ENCODE data around the gene DGKH.

DGKH gene

DNA sequence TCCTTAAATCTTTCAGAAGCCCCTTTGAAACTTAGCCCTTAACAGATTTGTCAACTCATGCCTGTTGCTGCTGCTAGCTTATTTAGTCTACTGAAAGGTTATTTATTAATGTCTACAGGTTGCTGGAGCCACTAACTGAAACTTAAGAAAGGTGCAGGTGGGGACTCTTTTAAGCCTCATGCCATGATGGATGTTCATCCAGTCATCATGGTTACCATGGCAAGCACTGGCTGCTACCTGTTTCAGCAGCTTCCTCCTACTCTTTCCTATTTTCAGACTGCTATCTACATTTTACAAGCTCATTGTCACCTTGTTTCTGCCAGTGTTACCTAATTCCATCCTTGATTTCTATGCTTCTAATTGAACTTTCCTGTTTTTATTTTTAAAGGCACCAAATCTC lies 27.1 kb downstream of the DGKH start:
- CTCF ChIA-PET = interaction anchor here (1.4 to 5.4 kb wide), 5 partner anchors 10 to 47 kb away, joined by 4 to 34 read pairs (median 5); no protein-coding TSS in a partner anchor
- POLR2A ChIA-PET = no interaction called here
- TF ChIP-seq, protein P1, sequence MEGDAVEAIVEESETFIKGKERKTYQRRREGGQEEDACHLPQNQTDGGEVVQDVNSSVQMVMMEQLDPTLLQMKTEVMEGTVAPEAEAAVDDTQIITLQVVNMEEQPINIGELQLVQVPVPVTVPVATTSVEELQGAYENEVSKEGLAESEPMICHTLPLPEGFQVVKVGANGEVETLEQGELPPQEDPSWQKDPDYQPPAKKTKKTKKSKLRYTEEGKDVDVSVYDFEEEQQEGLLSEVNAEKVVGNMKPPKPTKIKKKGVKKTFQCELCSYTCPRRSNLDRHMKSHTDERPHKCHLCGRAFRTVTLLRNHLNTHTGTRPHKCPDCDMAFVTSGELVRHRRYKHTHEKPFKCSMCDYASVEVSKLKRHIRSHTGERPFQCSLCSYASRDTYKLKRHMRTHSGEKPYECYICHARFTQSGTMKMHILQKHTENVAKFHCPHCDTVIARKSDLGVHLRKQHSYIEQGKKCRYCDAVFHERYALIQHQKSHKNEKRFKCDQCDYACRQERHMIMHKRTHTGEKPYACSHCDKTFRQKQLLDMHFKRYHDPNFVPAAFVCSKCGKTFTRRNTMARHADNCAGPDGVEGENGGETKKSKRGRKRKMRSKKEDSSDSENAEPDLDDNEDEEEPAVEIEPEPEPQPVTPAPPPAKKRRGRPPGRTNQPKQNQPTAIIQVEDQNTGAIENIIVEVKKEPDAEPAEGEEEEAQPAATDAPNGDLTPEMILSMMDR (IDR thresholded peaks at IDR 0.05; ENCODE audit: control extremely low read depth, extremely low read depth, low read depth, missing control alignments) = no peak
- peak; percentile 27 for DNase-seq (ENCODE audit: extremely low spot score)

DNA sequence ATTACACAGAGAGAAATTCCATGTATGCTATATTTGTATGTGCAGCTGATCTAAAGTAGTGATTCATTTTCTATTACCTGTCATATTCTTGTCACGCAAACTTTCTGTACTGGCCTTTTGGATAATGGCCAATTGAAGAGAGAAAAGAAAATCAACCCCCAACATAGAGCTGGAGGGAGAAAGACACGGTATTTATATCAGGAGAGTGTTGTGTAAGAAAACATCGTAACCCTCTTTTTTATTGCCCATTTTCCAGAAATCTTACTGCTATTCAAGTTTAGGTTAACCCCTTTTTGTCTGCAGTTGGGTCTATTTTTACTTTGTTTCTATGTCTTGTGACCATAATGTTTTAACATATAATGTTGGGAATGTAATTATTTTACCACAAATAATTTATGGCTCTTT lies 27.9 kb downstream of the DGKH start:
- no peak for DNase-seq (ENCODE audit: extremely low spot score)
- ChIA-PET POLR2A (no interaction called here), CTCF (interaction anchor here (1.5 to 5.4 kb wide), 3 partner anchors 12 to 46 kb away, joined by 4 to 34 read pairs (median 9); no protein-coding TSS in a partner anchor)
- TF ChIP-seq, protein P1 (IDR thresholded peaks at IDR 0.05; ENCODE audit: control extremely low read depth, extremely low read depth, low read depth, missing control alignments) = no peak

DNA sequence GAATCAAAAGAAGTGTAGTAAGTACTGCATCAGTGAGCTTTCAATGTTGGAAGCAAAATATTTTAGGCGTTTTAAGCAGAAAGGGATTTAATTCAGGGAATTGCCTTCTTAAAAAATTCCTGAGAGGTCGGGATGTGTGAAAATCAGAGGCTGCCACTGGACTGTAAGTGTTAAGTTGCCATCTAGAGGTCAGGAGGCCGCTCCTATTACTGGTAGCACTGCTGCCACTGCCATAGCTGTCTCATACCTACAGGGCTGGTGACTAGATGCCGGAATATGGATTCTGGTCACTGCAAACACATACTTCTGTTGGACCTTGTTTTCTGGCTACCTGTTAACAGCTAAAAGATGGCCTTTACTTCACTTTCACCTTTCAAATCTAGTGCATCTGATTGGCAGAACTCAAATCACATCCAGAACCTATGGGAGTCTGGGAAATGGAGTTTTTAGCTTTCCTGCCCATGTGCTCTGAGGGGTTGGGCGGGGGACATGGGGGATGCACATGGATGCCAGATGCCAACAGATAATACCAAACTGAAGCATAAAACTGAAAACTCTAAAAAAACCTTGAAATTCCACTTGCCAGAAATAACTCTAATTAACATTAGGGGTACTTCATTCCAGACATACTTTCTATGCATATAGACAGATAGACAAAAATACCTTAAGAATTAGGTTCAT lies 29.8 kb downstream of the DGKH start:
- ChIA-PET CTCF (interaction anchor here (1.2 to 5.4 kb wide), 4 partner anchors 22 to 33 kb away, joined by 3 to 34 read pairs (median 4); no protein-coding TSS in a partner anchor), POLR2A (no interaction called here)
- TF ChIP-seq, protein P1 (IDR thresholded peaks at IDR 0.05; ENCODE audit: control extremely low read depth, extremely low read depth, low read depth, missing control alignments) = no peak
- DNase-seq (ENCODE audit: extremely low spot score) = no peak

DNA sequence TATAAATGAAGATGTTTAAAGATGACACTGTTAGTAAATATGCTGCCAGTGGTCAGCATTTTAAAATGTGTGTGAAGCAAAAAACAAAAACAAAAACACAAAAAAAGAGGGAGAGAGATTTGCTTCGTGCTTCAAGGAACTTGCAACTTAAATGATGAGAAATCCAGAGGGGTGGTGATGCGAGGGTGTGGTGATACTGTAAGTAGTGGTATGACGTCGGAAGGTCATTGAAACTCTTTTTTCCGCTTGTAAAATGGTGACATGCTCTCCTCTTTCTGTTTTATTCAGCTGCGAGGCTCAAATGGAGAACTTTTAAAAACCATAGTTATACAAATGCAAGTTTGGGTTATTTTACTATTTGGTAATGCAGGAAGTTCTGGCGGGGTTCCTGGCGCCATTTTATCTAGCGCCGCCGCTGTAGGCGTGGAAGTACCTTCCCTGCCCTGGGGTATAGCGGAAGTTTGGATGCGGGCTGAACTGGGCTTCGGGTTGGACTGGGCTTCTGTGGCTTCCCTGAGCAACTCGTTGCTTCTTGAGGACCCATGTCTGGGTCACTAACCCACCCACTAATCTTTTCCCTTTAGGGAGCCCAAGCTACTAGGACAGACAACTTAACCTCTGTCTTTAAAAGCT lies 34.8 kb downstream of the DGKH start:
- ChIA-PET CTCF (no interaction called here), POLR2A (no interaction called here)
- TF ChIP-seq, protein P1 (IDR thresholded peaks at IDR 0.05; ENCODE audit: control extremely low read depth, extremely low read depth, low read depth, missing control alignments) = no peak
- DNase-seq (ENCODE audit: extremely low spot score) = no peak

DNA sequence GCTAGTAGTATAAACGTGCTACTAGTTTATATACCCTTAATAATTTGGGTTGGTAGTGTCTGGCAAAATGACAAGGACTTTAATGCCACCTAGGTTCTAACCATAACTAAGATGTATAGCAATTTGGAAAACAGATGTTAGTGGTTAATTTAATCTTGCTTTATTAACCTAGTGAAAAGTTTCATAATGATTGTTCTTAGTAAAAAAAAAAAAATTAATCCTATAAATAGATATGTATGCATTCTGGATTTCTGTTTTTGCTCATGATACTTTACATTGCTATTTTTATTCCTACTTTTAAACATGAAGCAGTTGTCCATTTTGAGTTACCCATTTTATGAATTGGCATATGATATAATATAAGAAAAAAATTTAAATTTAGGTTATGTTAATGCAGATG lies 36.3 kb downstream of the DGKH start:
- ChIA-PET CTCF (interaction anchor here (1.6 kb wide), 1 partner anchor 10 kb away, joined by 5 read pairs; no protein-coding TSS in a partner anchor), POLR2A (no interaction called here)
- no peak for DNase-seq (ENCODE audit: extremely low spot score)
- TF ChIP-seq, protein P1 (IDR thresholded peaks at IDR 0.05; ENCODE audit: control extremely low read depth, extremely low read depth, low read depth, missing control alignments) = no peak

DNA sequence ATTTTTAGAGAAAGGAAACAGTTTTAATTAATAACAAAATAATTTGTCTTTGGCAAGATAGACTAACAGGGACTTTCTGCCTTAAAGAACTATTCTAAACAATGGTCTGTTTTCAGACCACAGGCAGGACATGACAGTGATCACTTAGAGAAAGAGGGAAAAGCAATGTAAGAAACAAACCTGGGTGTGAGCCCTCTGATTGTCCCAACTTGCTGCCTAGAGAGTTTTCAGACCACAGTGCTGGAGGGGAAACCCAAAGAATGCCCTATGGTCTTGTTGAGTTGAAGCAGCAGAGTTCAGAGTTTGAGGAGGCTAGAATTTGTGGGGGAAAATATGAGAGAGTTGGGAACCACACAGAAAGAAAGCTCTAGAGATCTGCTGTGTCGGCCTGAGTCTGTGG lies 38.1 kb downstream of the DGKH start:
- CTCF ChIA-PET = no interaction called here
- POLR2A ChIA-PET = no interaction called here
- DNase-seq (ENCODE audit: extremely low spot score) = no peak
- TF ChIP-seq, protein P1 (IDR thresholded peaks at IDR 0.05; ENCODE audit: control extremely low read depth, extremely low read depth, low read depth, missing control alignments) = no peak
